Neural cell (in vitro differentiated cells): ENCODE data around the gene RHBDD3. TPM values are rescaled to one million over a fixed set of nuclear protein-coding genes. Genes with fewer than 3 reads are reported as not detected.

Experiments used
- H2AFZ ChIP-seq: fragments of 200-600, 300-800 bp; sonication (generic), shearing (Covaris generic); 2 replicates; pipeline ENCODE4 v1.6.0; 2014; ENCODE audit warnings: low read depth, mild to moderate bottlenecking, antibody characterized with exemption, low read length, moderate library complexity
- H3F3A ChIP-seq: fragments of 200-600 bp; shearing (Covaris generic); 2 replicates; pipeline ENCODE4 v1.6.1; 2016; ENCODE audit warnings: mild to moderate bottlenecking, moderate library complexity, mixed read lengths, antibody characterized with exemption, low read length; ENCODE audit not compliant: insufficient read depth, poor library complexity, severe bottlenecking
- H3K27ac ChIP-seq: fragments of 200-600, 300-800 bp; sonication (generic), shearing (Covaris generic); 2 replicates; pipeline ENCODE4 v1.5.1; 2014; ENCODE audit warnings: mild to moderate bottlenecking, low read length, moderate library complexity
- H3K27me3 ChIP-seq: fragments of 300-800, 200-600 bp; sonication (generic), shearing (Covaris generic); 2 replicates; pipeline ENCODE4 v1.6.0; 2014; ENCODE audit warnings: mild to moderate bottlenecking, low read depth, low read length, moderate library complexity; ENCODE audit not compliant: insufficient read depth
- H3K36me3 ChIP-seq: fragments of 300-800, 200-600 bp; sonication (generic), shearing (Covaris generic); 2 replicates; pipeline ENCODE4 v1.5.1; 2014; ENCODE audit warnings: mild to moderate bottlenecking, antibody characterized with exemption, low read length, moderate library complexity; ENCODE audit not compliant: insufficient read depth
- H3K4me2 ChIP-seq: fragments of 300-800, 200-600 bp; sonication (generic), shearing (Covaris generic); 2 replicates; pipeline ENCODE4 v1.6.0; 2014; ENCODE audit warnings: mild to moderate bottlenecking, low read length
- H3K4me3 ChIP-seq: fragments of 300-800, 200-600 bp; sonication (generic), shearing (Covaris generic); 2 replicates; pipeline ENCODE4 v1.5.1; 2014; ENCODE audit warnings: mild to moderate bottlenecking, low read length, moderate library complexity
- H3K79me2 ChIP-seq: fragments of 200-600 bp; shearing (Covaris generic); replicated peaks from 2 replicates; pipeline ENCODE4 v1.6.0; 2014; ENCODE audit warnings: mild to moderate bottlenecking, low read length, moderate library complexity; ENCODE audit not compliant: insufficient read depth
- H3K9ac ChIP-seq: fragments of 300-800, 200-600 bp; sonication (generic), shearing (Covaris generic); 2 replicates; pipeline ENCODE4 v1.6.1; 2016; ENCODE audit warnings: mild to moderate bottlenecking, low read length, mixed read lengths
- H3K9me2 ChIP-seq: fragments of 200-600 bp; shearing (Covaris generic); 2 replicates; pipeline ENCODE4 v1.6.1; 2016; ENCODE audit warnings: mild to moderate bottlenecking, low read length, mixed read lengths; ENCODE audit not compliant: insufficient read depth
- H3K9me3 ChIP-seq: fragments of 200-600, 300-800 bp; sonication (generic), shearing (Covaris generic); 2 replicates; pipeline ENCODE4 v1.6.1; 2016; ENCODE audit warnings: mild to moderate bottlenecking, mixed run types, low read length, moderate library complexity, mixed read lengths
- H4K20me1 ChIP-seq: fragments of 200-600 bp; shearing (Covaris generic); 2 replicates; pipeline ENCODE4 v1.6.1; 2016; ENCODE audit warnings: mild to moderate bottlenecking, mixed run types; ENCODE audit not compliant: insufficient read depth
- EP300 ChIP-seq: fragments of 450-650 bp; conservative IDR thresholded peaks from 2 replicates; pipeline ENCODE4 v1.6.1; 2014; ENCODE audit warnings: antibody characterized with exemption, mild to moderate bottlenecking, moderate library complexity; ENCODE audit not compliant: poor library complexity, severe bottlenecking
- EZH2 ChIP-seq: fragments of 200-600, 300-800 bp; shearing (Covaris generic), sonication (generic); IDR thresholded peaks from 2 replicates; pipeline ENCODE4 v1.6.1; 2014; ENCODE audit warnings: antibody characterized with exemption, low read length, borderline replicate concordance, mild to moderate bottlenecking; ENCODE audit not compliant: insufficient read depth, poor library complexity, severe bottlenecking
- MXI1 ChIP-seq: fragments of 450-650 bp; conservative IDR thresholded peaks from 2 replicates; pipeline ENCODE4 v1.6.1; 2014; ENCODE audit warnings: antibody characterized with exemption, mild to moderate bottlenecking; ENCODE audit not compliant: poor library complexity, severe bottlenecking
- POLR2AphosphoS5 ChIP-seq: IDR thresholded peaks from 2 replicates; pipeline ENCODE4 v1.6.1; 2012
- RAD21 ChIP-seq: fragments of 450-650 bp; conservative IDR thresholded peaks from 2 replicates; pipeline ENCODE4 v1.6.1; 2014; ENCODE audit warnings: antibody characterized with exemption, mild to moderate bottlenecking, moderate library complexity
- SMC3 ChIP-seq: fragments of 450-650 bp; conservative IDR thresholded peaks from 2 replicates; pipeline ENCODE4 v1.6.1; 2014; ENCODE audit warnings: antibody characterized with exemption, mild to moderate bottlenecking, moderate library complexity; ENCODE audit not compliant: poor library complexity
- TAF1 ChIP-seq: IDR thresholded peaks from 2 replicates; pipeline ENCODE4 v1.6.1; 2012; ENCODE audit warnings: low read depth
- polyA plus RNA-seq: library from polyadenylated mRNA; depleted of rRNA; stranded (reverse); fragments of >200 nt; gene quantifications from 2 replicates; pipeline ENCODE4 v1.2.3, GENCODE V29; 2014
- TF ChIP-seq, protein P1 (sequence below): IDR thresholded peaks from 2 replicates; pipeline ENCODE4 v1.6.1; 2012; ENCODE audit warnings: borderline replicate concordance
- TF ChIP-seq, protein P2 (sequence below): fragments of 450-650 bp; IDR thresholded peaks from 2 replicates; pipeline ENCODE4 v1.5.1; 2014; ENCODE audit warnings: antibody characterized with exemption, mild to moderate bottlenecking, moderate library complexity; ENCODE audit not compliant: poor library complexity, severe bottlenecking

RHBDD3 gene
- polyA plus RNA-seq, 1 donor from 2014 or later: 114 TPM

DNA sequence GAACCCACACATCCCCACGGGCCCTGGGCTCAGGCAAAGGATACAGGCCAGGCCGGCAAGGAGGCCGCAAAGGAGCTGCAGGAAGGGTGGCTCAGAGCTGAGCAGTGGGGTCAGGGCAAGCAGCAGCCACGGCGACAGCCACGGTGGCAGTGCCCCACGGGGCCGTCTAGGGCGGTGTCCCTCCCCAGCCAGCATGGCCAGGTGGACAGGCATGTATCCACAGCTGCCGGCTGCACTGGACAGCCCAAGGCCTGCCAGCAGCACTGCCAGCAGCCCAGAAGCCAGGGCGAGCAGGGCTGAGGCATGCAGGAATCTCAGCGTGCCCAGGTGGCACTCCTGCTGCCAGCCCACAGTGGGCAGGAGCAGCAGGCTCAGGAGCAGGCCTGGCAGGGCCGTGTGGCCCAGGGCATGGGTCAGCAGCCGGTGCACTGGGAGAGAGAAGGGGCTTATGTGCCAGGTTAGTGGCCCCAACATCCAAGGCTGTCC is 3.9 kb downstream of the RHBDD3 start:
- Histone ChIP-seq H3K9ac (no peak overlapping the region), H2AFZ (no peak overlapping the region), H3K79me2 (peaks cover 24% of the 10 kb centered on the region), H3K36me3 (no peaks in the 10 kb centered on the region), H3K9me3 (no peaks in the 10 kb centered on the region), H3K27ac (no peak overlapping the region), H3F3A (no peaks in the 10 kb centered on the region), H3K4me3 (no peak overlapping the region), H4K20me1 (no peaks in the 10 kb centered on the region), H3K4me2 (no peak overlapping the region), H3K27me3 (no peaks in the 10 kb centered on the region), H3K9me2 (no peaks in the 10 kb centered on the region)
- no peak for TF ChIP-seq POLR2AphosphoS5
- TF ChIP-seq, protein P1, sequence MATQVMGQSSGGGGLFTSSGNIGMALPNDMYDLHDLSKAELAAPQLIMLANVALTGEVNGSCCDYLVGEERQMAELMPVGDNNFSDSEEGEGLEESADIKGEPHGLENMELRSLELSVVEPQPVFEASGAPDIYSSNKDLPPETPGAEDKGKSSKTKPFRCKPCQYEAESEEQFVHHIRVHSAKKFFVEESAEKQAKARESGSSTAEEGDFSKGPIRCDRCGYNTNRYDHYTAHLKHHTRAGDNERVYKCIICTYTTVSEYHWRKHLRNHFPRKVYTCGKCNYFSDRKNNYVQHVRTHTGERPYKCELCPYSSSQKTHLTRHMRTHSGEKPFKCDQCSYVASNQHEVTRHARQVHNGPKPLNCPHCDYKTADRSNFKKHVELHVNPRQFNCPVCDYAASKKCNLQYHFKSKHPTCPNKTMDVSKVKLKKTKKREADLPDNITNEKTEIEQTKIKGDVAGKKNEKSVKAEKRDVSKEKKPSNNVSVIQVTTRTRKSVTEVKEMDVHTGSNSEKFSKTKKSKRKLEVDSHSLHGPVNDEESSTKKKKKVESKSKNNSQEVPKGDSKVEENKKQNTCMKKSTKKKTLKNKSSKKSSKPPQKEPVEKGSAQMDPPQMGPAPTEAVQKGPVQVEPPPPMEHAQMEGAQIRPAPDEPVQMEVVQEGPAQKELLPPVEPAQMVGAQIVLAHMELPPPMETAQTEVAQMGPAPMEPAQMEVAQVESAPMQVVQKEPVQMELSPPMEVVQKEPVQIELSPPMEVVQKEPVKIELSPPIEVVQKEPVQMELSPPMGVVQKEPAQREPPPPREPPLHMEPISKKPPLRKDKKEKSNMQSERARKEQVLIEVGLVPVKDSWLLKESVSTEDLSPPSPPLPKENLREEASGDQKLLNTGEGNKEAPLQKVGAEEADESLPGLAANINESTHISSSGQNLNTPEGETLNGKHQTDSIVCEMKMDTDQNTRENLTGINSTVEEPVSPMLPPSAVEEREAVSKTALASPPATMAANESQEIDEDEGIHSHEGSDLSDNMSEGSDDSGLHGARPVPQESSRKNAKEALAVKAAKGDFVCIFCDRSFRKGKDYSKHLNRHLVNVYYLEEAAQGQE: no peak
- TF ChIP-seq SMC3: no peak
- no peak for TF ChIP-seq EZH2
- no peak for TF ChIP-seq TAF1
- TF ChIP-seq MXI1: no peak
- TF ChIP-seq, protein P2, sequence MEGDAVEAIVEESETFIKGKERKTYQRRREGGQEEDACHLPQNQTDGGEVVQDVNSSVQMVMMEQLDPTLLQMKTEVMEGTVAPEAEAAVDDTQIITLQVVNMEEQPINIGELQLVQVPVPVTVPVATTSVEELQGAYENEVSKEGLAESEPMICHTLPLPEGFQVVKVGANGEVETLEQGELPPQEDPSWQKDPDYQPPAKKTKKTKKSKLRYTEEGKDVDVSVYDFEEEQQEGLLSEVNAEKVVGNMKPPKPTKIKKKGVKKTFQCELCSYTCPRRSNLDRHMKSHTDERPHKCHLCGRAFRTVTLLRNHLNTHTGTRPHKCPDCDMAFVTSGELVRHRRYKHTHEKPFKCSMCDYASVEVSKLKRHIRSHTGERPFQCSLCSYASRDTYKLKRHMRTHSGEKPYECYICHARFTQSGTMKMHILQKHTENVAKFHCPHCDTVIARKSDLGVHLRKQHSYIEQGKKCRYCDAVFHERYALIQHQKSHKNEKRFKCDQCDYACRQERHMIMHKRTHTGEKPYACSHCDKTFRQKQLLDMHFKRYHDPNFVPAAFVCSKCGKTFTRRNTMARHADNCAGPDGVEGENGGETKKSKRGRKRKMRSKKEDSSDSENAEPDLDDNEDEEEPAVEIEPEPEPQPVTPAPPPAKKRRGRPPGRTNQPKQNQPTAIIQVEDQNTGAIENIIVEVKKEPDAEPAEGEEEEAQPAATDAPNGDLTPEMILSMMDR: no peak
- no peak for TF ChIP-seq RAD21
- no peak for TF ChIP-seq EP300

DNA sequence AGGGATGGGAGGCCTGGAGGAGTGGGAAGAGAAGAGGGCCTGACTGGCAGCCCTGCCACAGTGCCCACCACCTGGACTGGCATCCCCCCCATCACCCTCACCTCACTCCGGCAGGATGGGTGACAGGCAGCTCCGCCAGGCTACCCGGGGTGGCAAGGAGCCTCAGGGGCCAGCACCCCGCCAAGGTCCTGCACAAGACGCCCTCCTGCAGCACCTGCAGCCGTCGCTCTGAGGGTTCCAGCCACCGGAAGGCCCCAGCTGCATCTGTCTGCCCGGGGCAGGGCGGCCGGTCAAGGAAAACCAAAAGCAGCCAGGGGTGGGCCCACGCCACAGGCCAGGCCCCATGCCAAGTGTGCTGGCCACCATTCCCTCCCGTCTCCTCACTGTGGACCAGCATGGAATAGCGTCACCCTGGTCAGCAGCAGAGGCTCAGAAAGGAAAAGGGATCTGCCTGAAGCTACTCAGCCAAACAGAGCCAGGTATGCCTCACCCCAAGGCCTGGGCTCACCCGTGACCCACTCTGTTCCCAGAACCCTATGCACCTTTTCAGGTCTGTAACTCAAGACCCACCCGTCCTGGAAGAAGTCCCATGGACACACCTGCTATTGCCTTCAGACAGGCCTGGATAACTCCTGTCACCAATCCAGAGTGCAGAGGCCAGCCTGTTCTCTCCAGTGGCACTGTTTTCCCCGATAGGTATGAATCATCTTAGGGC is 7.0 kb downstream of the RHBDD3 start:
- Histone ChIP-seq H2AFZ (no peak overlapping the region), H3K36me3 (no peaks in the 10 kb centered on the region), H3K27ac (no peak overlapping the region)

More for the DNA sequence above, 7.0 kb downstream of the RHBDD3 start:
- no peak overlapping the region for H3K4me2 ChIP-seq
- TF ChIP-seq, protein P2: no peak
- TF ChIP-seq EZH2 (no peak), RAD21 (no peak), TAF1 (no peak), MXI1 (no peak), SMC3 (no peak), POLR2AphosphoS5 (no peak), EP300 (no peak)
- TF ChIP-seq, protein P1: no peak
- H3K27me3 ChIP-seq: no peaks in the 10 kb centered on the region
- H3K9me3 ChIP-seq: no peaks in the 10 kb centered on the region
- H4K20me1 ChIP-seq: no peaks in the 10 kb centered on the region
- no peaks in the 10 kb centered on the region for H3F3A ChIP-seq
- no peaks in the 10 kb centered on the region for H3K9me2 ChIP-seq
- H3K4me3 ChIP-seq: no peak overlapping the region
- no peak overlapping the region for H3K9ac ChIP-seq
- no peaks in the 10 kb centered on the region for H3K79me2 ChIP-seq
